Activated naive CD4-positive, alpha-beta T cell (primary cell): ENCODE data around the gene NUDT16L1.
A peak's percentile ranks its signal among the peaks of the same experiment; 100 is the strongest.
"Not testable (repeated sequence)": the region's sequence is repeated elsewhere in the genome, so short reads cannot be mapped to it uniquely, and the experiment has no call there.

Experiments used
- DNase-seq, 4 experiments: peaks; one replicate each; lab custom pipeline; 2025; lab: John Stamatoyannopoulos, UW

Gene NUDT16L1

DNA sequence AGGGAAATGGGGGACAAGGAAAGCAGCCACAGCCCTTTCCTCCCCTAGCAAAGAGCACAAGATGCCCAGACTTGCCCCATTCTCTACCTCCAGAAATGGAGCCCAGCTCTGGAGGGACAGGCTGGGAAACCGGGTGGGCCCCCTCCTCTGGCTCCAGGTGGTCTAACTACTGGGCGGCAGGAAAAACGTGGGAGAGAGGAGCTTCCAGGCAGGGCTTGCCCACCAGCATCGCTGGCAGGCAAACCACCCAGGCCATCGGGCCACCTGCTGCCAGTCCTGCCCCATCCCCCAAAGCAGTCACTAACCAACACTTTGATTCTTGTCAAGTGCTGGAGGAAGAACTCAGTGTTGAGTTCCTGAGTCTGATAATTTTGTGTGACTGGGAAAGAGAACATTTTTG, 25.1 kb downstream of the NUDT16L1 start:
- DNase-seq, result no peak

DNA sequence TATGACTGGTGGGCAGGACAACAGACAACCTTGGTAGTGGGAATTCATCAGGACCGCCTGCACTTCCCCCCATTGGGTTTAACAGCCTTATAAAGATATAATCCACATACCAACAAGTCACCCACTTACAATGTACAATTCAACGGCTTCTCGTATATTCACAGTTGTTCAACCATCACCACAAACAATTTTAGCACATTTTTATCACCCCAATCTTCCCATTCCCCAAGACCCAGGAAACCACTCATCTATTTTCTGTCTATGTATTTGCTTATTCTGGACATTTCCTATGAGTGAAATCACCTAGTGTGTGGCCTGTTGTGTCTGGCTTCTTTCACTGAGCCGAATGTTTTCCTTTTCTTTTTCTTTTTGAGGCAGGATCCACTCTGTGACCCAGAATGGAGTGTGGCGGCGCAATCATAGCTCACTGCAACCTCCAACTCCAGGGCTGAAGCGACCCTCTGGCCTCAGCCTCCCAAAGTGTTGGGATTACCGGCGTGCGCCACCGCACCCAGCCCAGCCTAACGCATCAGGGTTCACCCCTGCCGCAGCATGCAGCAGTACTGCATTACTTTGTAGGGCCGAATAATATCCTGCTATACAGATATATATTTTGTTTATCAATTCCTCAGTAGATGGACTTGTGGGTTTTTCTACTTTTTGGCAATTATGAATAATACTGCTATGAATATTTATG, 29.9 kb downstream of the NUDT16L1 start:
- DNase-seq, result no peak

- DNase-seq, result no peak
These were observed 31.4 kb downstream of the NUDT16L1 start for GRCh38 chr16:4724661-4725270.

DNA sequence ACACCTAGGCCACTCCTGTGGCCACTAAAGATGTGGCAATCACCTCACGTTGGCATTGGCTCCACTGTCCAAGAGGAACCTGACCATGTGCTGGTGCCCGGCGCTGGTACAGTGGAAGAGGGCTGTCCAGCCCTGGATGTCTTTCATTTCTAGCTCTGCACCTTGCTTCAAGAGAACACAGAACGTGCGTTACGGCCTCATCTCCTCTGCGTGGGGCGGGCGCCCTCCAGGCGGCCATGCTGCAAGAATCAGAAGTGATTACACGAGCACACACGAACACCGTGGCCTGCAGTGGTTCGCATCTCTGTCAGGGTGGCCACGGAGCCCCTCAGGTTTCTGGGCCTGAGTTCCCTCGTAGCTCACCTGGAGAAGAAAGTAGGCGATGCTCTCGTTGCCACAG, 33.3 kb downstream of the NUDT16L1 start:
- DNase-seq, result no peak

DNA sequence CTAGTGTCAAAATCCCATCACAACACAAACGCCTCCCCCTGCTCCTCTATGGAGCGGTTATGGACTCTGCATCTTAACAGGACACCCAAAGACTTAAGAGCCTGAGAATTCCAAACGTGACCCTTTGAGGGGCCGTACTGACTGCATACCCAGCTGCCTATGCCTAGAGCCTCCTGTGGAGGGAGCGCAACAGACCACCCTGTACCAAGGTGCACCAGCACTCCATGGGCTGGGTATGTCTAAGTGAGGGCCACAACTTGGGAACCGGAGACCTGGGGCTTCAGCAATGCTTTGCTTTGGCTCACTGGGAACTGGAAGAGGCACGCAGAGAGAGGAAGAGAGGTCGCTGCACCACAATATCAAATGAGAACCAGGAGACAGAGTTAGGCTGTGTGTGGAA, 35.3 kb downstream of the NUDT16L1 start:
- no peak for DNase-seq

DNA sequence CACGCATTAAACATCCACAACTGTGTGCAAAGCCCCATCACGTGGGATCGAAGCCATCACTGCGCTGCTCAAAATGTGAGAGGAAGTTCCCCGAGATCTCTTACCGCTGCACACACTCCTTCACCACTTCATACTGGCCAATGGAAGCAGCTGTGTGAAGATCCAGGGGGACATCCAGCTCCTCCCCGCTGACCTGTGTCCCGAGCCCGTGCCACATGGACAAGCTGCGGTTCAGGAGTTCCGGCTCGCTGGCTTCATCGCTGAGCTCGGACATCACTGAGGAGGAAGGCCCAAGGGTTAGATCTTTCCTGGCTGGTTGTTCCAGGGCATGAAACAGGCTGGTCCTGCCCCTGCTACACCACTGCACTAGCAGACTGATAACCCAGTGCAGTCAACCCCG, 36.5 kb downstream of the NUDT16L1 start:
- DNase-seq, result no peak

DNA sequence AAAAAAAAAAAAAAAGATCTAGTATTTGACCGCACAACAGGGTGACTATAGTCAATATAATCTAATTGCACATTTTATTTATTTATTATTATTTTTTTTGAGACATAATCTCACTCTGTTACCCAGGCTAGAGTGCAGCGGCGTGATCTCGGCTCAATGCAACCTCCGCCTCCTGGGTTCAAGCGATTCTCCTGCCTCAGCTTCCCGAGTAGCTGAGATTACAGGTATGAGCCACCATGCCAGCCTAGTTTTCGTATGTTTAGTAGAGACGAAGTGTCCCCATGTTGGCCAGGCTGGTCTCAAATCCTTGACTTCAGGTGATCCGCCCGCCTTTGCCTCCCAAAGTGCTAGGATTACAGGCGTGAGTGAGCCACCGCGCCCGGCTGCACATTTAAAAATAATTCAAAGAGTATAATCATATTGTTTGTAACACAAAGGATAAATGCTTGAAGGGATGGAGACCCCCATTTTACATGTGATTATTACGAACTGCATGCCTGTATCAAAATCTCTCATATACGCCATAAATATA, 39.9 kb downstream of the NUDT16L1 start:
- DNase-seq, result no peak

- peak in 1 of 4 experiments; percentile 16 for DNase-seq
These were observed 40.3 kb downstream of the NUDT16L1 start for GRCh38 chr16:4733747-4734062.

DNA sequence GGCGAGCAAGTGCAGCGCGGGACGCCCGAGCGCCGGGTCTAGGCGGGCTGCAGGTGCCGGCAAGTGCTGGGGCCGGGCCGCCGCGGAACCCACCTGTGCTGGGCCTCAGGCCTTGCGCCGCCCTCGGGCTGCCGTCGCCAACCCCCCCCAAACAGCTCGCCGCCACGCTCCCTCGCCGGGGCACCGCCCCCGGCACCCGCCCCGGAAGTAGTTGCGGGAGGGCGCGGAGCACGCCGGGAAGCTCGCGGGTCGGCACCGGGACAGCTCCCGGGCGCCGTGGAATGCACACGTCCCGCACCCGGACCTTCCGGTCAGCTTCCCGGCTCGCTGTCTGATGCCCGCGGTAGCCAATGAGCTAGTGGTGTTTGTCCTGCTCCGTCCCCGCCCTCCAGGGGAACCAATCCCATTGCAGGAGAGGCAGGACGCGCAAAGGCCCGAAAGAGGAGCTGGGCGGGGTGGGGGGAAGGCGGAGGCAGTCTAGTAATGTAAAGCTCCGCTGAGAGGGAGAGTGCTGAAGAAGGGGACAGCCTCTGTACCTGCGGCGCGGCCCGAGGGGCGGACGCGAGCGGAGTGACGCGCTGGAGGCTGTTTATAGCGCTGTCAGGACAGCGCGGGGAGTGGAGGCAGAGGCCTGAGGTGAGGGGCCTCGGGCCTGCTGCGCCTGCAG, 40.8 kb downstream of the NUDT16L1 start, which contains the start of the genes ANKS3 and DNAAF8:
Gene ANKS3, minus strand, starts transcription at position 209 of the 667 bp plus-strand sequence. CDS start 4,122 bp downstream, outside the sequence.
Gene DNAAF8, plus strand, starts transcription at position 475 of the 667 bp plus-strand sequence. CDS start 1,978 bp downstream, outside the sequence.
- DNase-seq, result peak; percentile 47 to 75 (median 61)

- peak; percentile 39 to 94 (median 86) for DNase-seq
These were observed 41.6 kb downstream of the NUDT16L1 start for GRCh38 chr16:4734730-4735535.

DNA sequence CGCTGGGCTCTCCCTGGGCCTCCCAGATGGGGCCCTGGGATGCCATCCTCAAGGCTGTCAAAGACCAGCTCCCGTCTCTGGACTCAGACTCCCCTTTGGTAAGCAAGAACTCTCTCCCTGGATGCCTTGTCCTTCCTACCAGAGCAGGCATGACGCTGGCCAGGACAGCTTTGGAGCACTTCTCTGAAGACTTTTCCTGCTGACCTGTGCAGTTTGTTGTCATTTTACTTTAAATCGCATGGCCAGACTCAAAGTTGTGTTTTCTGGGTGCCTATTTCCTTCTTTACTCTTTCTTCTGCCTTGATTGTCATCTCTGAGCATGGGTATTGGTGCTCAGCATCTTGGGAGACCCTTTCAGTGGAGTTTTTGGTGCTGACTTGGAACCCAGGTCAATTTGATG, 43.2 kb downstream of the NUDT16L1 start:
- no peak for DNase-seq

- DNase-seq, result no peak
These were observed 44.2 kb downstream of the NUDT16L1 start for GRCh38 chr16:4737545-4737944.

- DNase-seq, result not testable (repeated sequence)
These were observed 45.0 kb downstream of the NUDT16L1 start for GRCh38 chr16:4738370-4738769.

DNA sequence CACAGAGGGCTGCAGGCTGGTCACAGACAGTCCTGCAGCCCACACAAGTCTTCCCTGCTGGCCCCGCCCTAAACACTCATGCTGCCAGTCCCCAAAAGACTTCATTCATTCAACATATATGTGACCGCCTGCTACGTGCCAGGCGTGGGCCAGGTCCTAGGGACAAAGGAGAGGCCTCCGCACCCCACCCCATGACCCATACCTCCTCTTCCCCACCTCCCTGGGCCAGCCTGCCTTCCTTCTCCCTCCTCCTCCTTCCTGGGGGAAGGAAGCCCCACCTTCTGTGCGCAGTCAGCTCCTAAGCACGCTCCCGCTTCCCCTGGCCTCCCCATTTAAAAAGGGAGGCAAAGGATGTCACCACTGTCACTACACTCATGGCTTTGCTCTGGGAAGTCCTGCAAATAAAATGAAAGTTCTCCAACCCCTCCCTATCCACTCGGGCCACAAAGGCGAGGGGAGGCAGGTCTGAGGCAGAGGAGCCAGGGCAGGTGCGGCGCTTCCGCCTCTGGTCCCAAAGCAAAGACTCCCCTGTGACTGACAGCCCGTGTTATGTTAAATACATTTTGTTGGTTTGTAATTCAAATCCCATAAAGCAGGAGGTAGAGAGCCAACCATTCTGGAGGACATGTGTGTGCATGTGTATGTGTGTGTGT, 50.0 kb downstream of the NUDT16L1 start:
- DNase-seq, result no peak

- DNase-seq, result no peak
These were observed 51.4 kb downstream of the NUDT16L1 start for GRCh38 chr16:4744555-4745273.

- DNase-seq, result no peak
These were observed 51.9 kb downstream of the NUDT16L1 start for GRCh38 chr16:4745274-4745569.
